Transverse colon (tissue), 4 donors: ENCODE measurements around the gene DPYD.

Experiments used
- EP300 ChIP-seq: sonication (generic); formaldehyde crosslinking; IDR thresholded peaks from one replicate; pipeline ENCODE4 v1.6.1; 2017; ENCODE audit warnings: antibody characterized with exemption, low read depth
- POLR2A ChIP-seq: fragments of 450-650 bp; IDR thresholded peaks from one replicate; pipeline ENCODE4 v1.6.1; 2016; ENCODE audit warnings: antibody characterized with exemption, mild to moderate bottlenecking, moderate library complexity
- POLR2AphosphoS5 ChIP-seq, 3 donors: sonication (generic); formaldehyde crosslinking; IDR thresholded peaks; one replicate each; pipeline ENCODE4 v1.6.1; 2016; ENCODE audit warnings: antibody characterized with exemption in 3 of 3
- TF ChIP-seq, protein P1 (sequence below), 5 experiments: fragments of 200-600 bp in 3 of 5; fragments of 450-650 bp in 2 of 5; sonication (generic) in 3 of 5; IDR thresholded peaks; 1 replicate in 2 of 5; 2 replicates in 3 of 5; pipeline ENCODE4 v1.5.1; 2016 to 2017; ENCODE audit warnings: antibody characterized with exemption in 5 of 5, inconsistent platforms in 3 of 5, mild to moderate bottlenecking in 2 of 5, moderate library complexity in 1 of 5

DNA sequence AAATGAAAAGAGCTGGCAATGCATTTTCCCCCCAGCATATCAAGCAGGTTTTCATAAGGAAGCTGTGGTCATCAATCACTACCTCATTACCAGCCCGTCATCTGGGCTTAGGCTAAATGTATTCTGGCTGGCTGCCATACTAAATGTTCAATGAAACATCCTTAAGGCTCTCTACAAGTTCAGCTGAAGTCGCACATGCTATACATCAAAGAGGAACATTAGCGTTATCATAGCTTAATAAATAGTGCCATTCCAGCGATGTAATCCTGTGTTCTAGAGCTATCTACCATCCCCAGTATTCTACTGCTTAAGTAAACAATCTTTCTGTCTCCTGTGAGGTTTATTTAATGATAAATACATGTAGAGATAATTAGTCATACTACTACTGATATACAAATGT is 288.8 kb downstream of the DPYD start:
- TF ChIP-seq POLR2A (no peak), POLR2AphosphoS5 (IDR thresholded peaks at IDR 0.05) (no peak), EP300 (no peak)
- TF ChIP-seq, protein P1, sequence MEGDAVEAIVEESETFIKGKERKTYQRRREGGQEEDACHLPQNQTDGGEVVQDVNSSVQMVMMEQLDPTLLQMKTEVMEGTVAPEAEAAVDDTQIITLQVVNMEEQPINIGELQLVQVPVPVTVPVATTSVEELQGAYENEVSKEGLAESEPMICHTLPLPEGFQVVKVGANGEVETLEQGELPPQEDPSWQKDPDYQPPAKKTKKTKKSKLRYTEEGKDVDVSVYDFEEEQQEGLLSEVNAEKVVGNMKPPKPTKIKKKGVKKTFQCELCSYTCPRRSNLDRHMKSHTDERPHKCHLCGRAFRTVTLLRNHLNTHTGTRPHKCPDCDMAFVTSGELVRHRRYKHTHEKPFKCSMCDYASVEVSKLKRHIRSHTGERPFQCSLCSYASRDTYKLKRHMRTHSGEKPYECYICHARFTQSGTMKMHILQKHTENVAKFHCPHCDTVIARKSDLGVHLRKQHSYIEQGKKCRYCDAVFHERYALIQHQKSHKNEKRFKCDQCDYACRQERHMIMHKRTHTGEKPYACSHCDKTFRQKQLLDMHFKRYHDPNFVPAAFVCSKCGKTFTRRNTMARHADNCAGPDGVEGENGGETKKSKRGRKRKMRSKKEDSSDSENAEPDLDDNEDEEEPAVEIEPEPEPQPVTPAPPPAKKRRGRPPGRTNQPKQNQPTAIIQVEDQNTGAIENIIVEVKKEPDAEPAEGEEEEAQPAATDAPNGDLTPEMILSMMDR (IDR thresholded peaks at IDR 0.05) = no peak
